ENCODE results near the gene THRAP3.

THRAP3 gene

DNA sequence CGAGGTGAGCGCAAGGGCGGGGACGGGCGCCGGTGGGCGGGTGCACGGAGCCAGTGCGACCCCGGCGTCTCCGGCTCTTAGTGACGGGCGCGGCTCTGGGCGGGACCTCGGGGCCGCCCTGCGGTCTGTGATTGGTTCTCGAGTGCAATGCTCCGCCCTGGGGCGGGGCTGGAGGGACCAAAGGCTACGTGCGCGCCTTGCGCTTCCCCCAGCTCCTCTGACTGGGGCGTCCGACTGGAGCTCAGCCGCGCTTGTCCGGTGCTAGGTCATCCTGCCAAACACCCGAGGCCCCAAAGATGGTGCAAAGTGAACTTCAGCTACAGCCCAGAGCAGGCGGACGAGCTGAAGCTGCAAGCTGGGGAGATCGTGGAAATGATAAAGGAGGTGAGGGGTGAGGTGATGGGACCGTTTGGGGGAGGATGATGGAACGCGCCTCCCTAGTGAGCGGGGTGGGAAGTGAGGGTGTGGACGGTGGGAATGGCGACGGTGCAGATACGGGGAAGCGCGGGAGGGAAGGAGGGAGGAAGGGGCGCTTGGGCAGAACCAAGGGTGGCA is 82.7 kb downstream of the THRAP3 start:
- Histone ChIP-seq H3K9me3 (ENCODE audit: control insufficient read depth, low read length) (no peaks in the 10 kb centered on the region), H3K36me3 (ENCODE audit: control insufficient read depth, insufficient read depth, low read length) (peaks cover 13% of the 10 kb centered on the region), H3K4me3 (ENCODE audit: insufficient read depth, low read depth, low read length) (peak overlapping the region; percentile 68), H3K27ac (ENCODE audit: insufficient read depth, low read depth, low read length, poor library complexity, severe bottlenecking) (no peak overlapping the region), H3K4me1 (ENCODE audit: control insufficient read depth, insufficient read depth, low read length) (no peaks in the 10 kb centered on the region), H3K27me3 (ENCODE audit: control insufficient read depth, insufficient read depth, low read length, poor library complexity, severe bottlenecking) (no peaks in the 10 kb centered on the region)
- 1% methylated on average over 46 of the region's 46 CpGs for WGBS, 2 experiments

DNA sequence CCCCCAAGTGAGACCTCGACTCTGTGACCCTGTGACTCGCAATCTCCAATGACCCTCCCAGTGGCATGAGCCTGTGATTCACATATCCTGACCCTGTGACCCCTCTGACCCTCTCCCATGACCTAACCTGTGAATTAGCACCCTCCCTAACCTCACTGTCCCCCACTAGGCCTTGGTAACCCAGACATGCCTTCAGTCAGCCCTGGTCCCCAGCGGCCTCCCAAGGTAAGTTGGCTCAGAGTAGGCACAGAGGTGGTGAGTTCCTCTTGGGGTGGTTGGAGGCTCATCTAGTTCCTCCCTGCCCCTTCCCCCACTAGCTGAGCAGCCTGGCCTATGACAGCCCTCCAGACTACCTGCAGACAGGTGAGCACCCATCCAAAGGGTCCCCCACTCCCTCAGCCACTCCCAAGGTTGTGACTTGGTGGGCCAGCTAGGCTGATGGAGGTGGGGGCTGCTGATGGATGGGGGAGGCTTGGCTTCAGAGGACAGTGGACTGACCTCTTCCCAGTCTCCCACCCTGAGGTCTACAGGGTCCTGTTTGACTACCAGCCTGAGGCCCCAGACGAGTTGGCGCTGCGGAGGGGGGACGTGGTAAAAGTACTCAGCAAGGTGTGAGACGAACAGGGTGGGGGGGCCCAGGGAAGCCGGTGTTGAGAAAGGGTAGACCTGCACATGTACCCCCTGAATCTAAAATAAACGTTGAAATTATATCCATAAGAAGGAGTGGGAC is 83.5 kb downstream of the THRAP3 start:
- 79 to 80% methylated on average over 10 of the region's 10 CpGs for WGBS, 2 experiments
- H3K4me3 ChIP-seq (ENCODE audit: insufficient read depth, low read depth, low read length) = peak overlapping the region; percentile 68
- no peaks in the 10 kb centered on the region for H3K27me3 ChIP-seq (ENCODE audit: control insufficient read depth, insufficient read depth, low read length, poor library complexity, severe bottlenecking)
- no peaks in the 10 kb centered on the region for H3K9me3 ChIP-seq (ENCODE audit: control insufficient read depth, low read length)
- H3K36me3 ChIP-seq (ENCODE audit: control insufficient read depth, insufficient read depth, low read length) = peaks cover 7% of the 10 kb centered on the region
- no peaks in the 10 kb centered on the region for H3K4me1 ChIP-seq (ENCODE audit: control insufficient read depth, insufficient read depth, low read length)
- no peak overlapping the region for H3K27ac ChIP-seq (ENCODE audit: insufficient read depth, low read depth, low read length, poor library complexity, severe bottlenecking)

DNA sequence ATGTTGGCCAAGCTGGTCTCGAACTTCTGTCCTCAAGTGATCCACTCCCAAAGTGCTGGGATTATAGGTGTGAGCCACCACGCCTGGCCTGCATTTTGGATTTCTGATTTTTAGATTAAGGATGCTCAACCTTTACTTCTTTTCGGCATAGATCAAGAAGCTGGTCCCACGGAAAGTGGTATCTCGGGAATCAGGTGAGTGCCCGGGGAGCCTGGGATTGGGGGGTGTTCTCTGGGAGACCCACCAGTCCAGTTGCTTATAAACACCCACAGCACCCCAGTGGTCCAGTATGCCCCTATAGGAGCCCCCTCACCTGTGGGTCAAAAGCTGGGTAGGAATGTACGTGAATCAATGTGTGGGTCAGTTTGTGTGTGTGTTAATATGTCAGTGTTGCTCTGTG is 85.2 kb downstream of the THRAP3 start:
- H3K4me3 ChIP-seq (ENCODE audit: insufficient read depth, low read depth, low read length) = no peak overlapping the region
- H3K27me3 ChIP-seq (ENCODE audit: control insufficient read depth, insufficient read depth, low read length, poor library complexity, severe bottlenecking) = no peaks in the 10 kb centered on the region
- H3K9me3 ChIP-seq (ENCODE audit: control insufficient read depth, low read length) = no peaks in the 10 kb centered on the region
- no peaks in the 10 kb centered on the region for H3K4me1 ChIP-seq (ENCODE audit: control insufficient read depth, insufficient read depth, low read length)
- H3K27ac ChIP-seq (ENCODE audit: insufficient read depth, low read depth, low read length, poor library complexity, severe bottlenecking) = no peak overlapping the region
- WGBS, 2 experiments = 97 to 99% methylated on average over 7 of the region's 7 CpGs
- H3K36me3 ChIP-seq (ENCODE audit: control insufficient read depth, insufficient read depth, low read length) = no peaks in the 10 kb centered on the region

DNA sequence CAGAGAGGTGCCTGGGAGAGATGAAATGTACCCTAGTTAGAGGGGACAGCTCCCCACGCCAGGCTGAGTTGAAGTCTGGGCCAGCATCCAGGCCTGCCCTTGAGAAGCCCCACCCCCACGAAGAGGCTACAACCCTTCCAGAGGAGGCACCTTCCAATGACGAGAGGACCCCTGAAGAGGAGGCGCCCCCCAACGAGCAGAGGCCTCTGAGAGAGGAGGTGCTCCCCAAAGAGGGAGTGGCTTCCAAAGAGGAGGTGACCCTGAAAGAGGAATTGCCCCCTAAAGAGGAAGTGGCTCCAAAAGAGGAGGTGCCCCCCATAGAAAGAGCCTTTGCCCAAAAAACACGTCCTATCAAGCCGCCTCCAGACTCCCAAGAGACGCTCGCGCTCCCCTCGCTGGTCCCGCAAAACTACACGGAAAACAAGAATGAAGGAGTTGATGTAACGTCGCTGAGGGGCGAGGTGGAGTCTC is 96.1 kb downstream of the THRAP3 start:
- Histone ChIP-seq H3K36me3 (ENCODE audit: control insufficient read depth, insufficient read depth, low read length) (no peaks in the 10 kb centered on the region), H3K27ac (ENCODE audit: insufficient read depth, low read depth, low read length, poor library complexity, severe bottlenecking) (no peak overlapping the region), H3K27me3 (ENCODE audit: control insufficient read depth, insufficient read depth, low read length, poor library complexity, severe bottlenecking) (peaks cover 59% of the 10 kb centered on the region), H3K9me3 (ENCODE audit: control insufficient read depth, low read length) (no peaks in the 10 kb centered on the region), H3K4me1 (ENCODE audit: control insufficient read depth, insufficient read depth, low read length) (peaks cover 24% of the 10 kb centered on the region), H3K4me3 (ENCODE audit: insufficient read depth, low read depth, low read length) (no peak overlapping the region)
- 58 to 59% methylated on average over 16 of the region's 16 CpGs for WGBS, 2 experiments

DNA sequence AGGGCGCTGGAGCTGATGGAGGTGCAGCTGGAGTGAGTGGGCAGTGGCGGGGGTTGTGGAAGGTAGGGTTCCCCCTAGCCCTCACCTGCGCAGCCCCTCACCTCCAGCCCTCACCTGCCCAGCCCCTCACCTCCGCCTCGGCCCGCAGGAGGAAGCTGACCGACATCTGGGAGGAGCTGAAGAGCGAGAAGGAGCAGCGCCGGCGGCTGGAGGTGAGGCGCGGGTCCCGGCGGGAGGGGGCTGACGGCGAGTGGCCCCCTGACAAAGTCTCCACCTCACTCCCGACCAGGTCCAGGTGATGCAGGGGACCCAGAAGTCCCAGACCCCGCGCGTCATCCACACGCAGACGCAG is 96.5 kb downstream of the THRAP3 start:
- peaks cover 24% of the 10 kb centered on the region for H3K4me1 ChIP-seq (ENCODE audit: control insufficient read depth, insufficient read depth, low read length)
- H3K9me3 ChIP-seq (ENCODE audit: control insufficient read depth, low read length) = no peaks in the 10 kb centered on the region
- WGBS, 2 experiments = 9 to 12% methylated on average over 23 of the region's 23 CpGs
- peaks cover 59% of the 10 kb centered on the region for H3K27me3 ChIP-seq (ENCODE audit: control insufficient read depth, insufficient read depth, low read length, poor library complexity, severe bottlenecking)
- H3K27ac ChIP-seq (ENCODE audit: insufficient read depth, low read depth, low read length, poor library complexity, severe bottlenecking) = no peak overlapping the region
- H3K36me3 ChIP-seq (ENCODE audit: control insufficient read depth, insufficient read depth, low read length) = no peaks in the 10 kb centered on the region
- H3K4me3 ChIP-seq (ENCODE audit: insufficient read depth, low read depth, low read length) = peak overlapping the region; percentile 36

DNA sequence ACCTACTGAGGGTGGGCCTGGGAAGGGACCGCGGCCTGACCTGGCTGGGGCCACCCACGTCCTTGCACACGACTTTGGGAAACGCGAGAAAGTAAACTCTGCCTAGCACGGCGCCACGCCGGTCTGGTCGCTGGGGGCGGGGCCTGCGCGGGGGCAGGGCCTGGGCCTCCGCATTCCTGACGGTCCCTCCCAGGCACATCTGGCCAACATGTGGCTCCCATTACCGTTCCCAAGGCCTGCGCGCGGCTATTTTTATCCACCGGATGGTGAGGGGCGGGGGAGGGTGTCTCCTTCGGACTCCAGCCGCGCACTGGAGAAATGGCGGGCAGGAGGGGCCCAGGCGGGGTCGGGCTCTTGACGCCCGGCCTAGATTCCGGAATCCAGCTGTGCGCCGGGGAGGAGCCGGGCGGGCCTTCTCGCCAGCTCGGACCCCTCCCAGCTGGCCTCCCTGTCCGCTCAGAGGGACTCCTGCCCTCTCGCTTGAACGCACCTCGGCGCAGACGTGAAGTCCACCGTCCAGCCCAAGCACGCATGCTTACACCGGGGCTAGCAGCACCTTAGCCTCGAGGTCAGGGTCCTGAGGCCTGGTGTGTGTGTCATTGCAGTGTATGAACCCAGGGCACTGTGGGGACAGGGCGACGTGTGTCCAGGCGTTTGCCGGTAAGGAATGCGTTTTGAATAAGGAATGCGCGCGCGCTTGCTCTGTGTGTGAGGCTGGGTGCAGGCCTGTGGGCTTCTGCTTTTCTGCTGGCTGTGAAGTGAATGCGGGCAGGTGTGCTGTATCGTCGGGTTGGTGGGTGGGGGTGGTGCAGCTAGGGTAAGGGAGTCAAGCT is 97.1 kb downstream of the THRAP3 start:
- Histone ChIP-seq H3K9me3 (ENCODE audit: control insufficient read depth, low read length) (no peaks in the 10 kb centered on the region), H3K4me3 (ENCODE audit: insufficient read depth, low read depth, low read length) (peak overlapping the region; percentile 40), H3K27ac (ENCODE audit: insufficient read depth, low read depth, low read length, poor library complexity, severe bottlenecking) (no peak overlapping the region), H3K27me3 (ENCODE audit: control insufficient read depth, insufficient read depth, low read length, poor library complexity, severe bottlenecking) (peaks cover 59% of the 10 kb centered on the region), H3K36me3 (ENCODE audit: control insufficient read depth, insufficient read depth, low read length) (no peaks in the 10 kb centered on the region), H3K4me1 (ENCODE audit: control insufficient read depth, insufficient read depth, low read length) (peaks cover 24% of the 10 kb centered on the region)
- 2% methylated on average over 59 of the region's 59 CpGs for WGBS, 2 experiments

DNA sequence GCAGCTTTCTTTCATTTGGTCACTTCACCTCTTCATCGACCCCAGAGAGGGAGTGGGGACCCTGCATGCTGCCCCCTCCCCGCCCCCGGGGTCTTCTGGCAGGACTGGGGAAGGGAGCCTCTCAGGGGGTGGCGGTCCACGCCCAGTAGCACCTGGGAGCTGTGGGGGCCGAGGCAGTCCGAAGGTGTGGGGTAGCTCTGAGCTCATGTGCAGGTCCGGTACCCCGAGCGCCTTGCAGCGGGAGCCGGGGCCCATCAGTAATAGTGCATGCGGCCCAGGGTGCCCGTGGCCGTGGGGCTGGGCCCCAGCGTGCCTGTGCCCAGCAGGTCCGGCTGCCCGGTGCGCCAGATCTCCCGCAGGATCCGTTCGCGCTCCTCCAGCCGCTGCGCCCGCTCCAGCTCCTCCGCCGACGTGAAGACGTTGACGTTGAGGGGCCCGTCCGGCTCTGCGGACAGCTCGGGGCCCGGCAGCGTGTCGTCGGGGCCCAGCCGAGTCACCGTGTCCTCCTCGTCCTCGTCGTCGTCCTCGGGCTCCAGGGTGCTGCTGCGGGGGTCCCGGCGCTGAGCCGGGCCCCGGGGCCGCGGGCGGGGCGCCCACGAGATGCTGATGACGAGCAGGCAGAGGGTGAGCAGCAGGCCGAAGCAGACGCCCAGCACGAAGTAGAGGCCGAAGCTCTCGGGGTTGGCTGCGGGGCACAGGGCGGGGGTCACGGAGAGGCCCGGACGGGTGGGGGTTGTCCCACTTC is 98.0 kb downstream of the THRAP3 start:
- Histone ChIP-seq H3K4me1 (ENCODE audit: control insufficient read depth, insufficient read depth, low read length) (peaks cover 24% of the 10 kb centered on the region), H3K27ac (ENCODE audit: insufficient read depth, low read depth, low read length, poor library complexity, severe bottlenecking) (no peak overlapping the region), H3K9me3 (ENCODE audit: control insufficient read depth, low read length) (no peaks in the 10 kb centered on the region), H3K36me3 (ENCODE audit: control insufficient read depth, insufficient read depth, low read length) (no peaks in the 10 kb centered on the region), H3K27me3 (ENCODE audit: control insufficient read depth, insufficient read depth, low read length, poor library complexity, severe bottlenecking) (peaks cover 59% of the 10 kb centered on the region), H3K4me3 (ENCODE audit: insufficient read depth, low read depth, low read length) (peak overlapping the region; percentile 40)
- WGBS, 2 experiments = 7 to 8% methylated on average over 67 of the region's 67 CpGs

DNA sequence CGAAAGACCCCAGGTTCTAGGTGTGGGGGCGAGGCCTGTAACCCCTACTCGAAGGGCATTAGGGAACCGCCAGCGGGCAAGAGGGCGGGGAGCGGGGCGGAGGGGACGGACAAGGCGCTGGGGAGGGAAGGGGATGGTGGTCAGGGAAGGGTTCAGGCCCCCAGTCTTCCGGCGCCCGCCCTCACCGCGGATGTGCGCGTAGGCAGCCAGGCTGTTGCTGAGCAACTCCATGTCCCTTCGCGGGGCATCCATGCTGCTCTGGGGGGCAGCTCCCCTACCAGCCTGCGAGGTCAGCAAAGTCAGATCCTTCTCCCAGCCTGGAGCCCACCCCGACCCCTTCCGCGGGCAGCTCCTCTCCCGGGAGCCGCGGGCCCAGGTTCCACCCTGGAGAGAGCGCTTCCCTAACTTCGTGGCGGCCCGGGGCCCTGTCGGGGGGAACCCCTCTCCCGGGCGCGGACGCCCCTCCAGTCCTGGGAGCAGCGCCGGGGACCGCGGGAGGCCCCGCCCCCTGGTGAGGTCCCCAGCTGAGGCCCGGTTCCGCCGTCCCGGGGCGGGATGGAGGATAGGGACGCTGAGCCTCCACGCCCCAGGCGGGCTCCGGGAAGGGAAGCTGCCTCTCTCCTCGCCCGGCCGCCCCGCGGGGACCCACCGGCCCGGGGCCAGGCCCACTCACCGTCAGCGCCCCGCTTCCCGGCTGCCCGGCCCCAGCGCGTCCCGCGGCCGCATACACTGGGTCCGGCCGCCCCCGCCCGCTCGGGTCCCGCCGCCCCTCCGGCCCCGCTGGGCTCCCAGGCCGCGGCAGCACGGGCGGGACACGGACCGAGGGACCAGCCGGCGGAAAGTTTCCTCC is 98.8 kb downstream of the THRAP3 start:
- Histone ChIP-seq H3K4me1 (ENCODE audit: control insufficient read depth, insufficient read depth, low read length) (peaks cover 24% of the 10 kb centered on the region), H3K27me3 (ENCODE audit: control insufficient read depth, insufficient read depth, low read length, poor library complexity, severe bottlenecking) (peaks cover 59% of the 10 kb centered on the region), H3K27ac (ENCODE audit: insufficient read depth, low read depth, low read length, poor library complexity, severe bottlenecking) (no peak overlapping the region), H3K9me3 (ENCODE audit: control insufficient read depth, low read length) (no peaks in the 10 kb centered on the region), H3K36me3 (ENCODE audit: control insufficient read depth, insufficient read depth, low read length) (no peaks in the 10 kb centered on the region), H3K4me3 (ENCODE audit: insufficient read depth, low read depth, low read length) (peak overlapping the region; percentile 40)
- WGBS, 2 experiments = 1% methylated on average over 74 to 83 of the region's 83 CpGs

DNA sequence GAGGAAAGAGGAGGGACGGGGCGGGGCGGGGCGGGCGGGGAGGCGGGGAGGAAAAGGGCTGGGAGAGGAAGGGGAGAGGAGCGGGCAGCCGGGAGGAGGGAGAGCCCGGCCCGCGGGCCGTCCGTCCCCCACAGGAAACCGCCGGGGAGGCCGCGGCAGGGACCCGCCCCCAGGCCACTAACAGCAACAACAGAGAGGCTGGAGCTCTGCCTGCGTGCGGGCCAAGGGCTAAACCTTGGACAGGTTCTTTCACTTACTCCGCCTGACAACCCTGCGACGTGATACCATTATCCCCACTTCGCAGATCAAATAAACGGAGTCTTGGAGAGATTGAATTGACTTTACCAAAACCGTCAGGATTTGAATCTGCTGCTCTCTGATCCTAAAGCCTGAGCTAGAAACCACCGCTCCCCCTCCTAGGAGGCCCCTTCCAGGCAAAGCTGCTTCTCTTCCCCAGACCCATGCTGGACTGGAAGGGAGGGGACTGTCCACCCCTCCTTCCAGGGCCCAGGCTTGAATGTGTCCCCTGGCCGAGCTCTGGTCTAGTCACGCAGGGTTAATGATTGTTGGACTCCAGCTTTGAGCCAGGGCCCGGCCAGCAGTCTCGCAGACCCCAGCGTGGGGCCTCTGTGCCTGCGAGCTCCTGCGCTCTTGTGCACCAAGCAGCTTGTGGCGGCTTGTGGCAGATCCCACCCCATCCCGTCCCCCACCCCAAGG is 99.6 kb downstream of the THRAP3 start, which contains the start of gene EVA1B:
Gene EVA1B (minus strand): TSS at position 10 of the 717 bp plus-strand sequence. CDS start 608 bp downstream, outside the sequence.
- Histone ChIP-seq H3K27me3 (ENCODE audit: control insufficient read depth, insufficient read depth, low read length, poor library complexity, severe bottlenecking) (peaks cover 59% of the 10 kb centered on the region), H3K9me3 (ENCODE audit: control insufficient read depth, low read length) (no peaks in the 10 kb centered on the region), H3K4me1 (ENCODE audit: control insufficient read depth, insufficient read depth, low read length) (peaks cover 24% of the 10 kb centered on the region), H3K36me3 (ENCODE audit: control insufficient read depth, insufficient read depth, low read length) (no peaks in the 10 kb centered on the region), H3K27ac (ENCODE audit: insufficient read depth, low read depth, low read length, poor library complexity, severe bottlenecking) (no peak within 1 kb of the TSS), H3K4me3 (ENCODE audit: insufficient read depth, low read depth, low read length) (peak within 1 kb of the TSS; percentile 40)
- 3 to 4% methylated on average over 36 of the region's 36 CpGs for WGBS, 2 experiments

Measured in ectodermal cell (in vitro differentiated cells).